DND-41 (cell line): ENCODE measurements around the gene GAA.

Experiments used
- EZH2 ChIP-seq: IDR thresholded peaks from 3 replicates; pipeline ENCODE4 v1.6.1; 2012; ENCODE audit warnings: borderline replicate concordance, low read depth, mild to moderate bottlenecking, moderate library complexity, low read length, inconsistent platforms; ENCODE audit not compliant: severe bottlenecking
- TF ChIP-seq, protein P1 (sequence below): IDR thresholded peaks from 2 replicates; pipeline ENCODE4 v1.5.1; 2012; ENCODE audit warnings: borderline replicate concordance, low read length, moderate library complexity, mild to moderate bottlenecking; ENCODE audit not compliant: poor library complexity, severe bottlenecking; ENCODE audit errors: extremely low read depth

- TF ChIP-seq, protein P1, sequence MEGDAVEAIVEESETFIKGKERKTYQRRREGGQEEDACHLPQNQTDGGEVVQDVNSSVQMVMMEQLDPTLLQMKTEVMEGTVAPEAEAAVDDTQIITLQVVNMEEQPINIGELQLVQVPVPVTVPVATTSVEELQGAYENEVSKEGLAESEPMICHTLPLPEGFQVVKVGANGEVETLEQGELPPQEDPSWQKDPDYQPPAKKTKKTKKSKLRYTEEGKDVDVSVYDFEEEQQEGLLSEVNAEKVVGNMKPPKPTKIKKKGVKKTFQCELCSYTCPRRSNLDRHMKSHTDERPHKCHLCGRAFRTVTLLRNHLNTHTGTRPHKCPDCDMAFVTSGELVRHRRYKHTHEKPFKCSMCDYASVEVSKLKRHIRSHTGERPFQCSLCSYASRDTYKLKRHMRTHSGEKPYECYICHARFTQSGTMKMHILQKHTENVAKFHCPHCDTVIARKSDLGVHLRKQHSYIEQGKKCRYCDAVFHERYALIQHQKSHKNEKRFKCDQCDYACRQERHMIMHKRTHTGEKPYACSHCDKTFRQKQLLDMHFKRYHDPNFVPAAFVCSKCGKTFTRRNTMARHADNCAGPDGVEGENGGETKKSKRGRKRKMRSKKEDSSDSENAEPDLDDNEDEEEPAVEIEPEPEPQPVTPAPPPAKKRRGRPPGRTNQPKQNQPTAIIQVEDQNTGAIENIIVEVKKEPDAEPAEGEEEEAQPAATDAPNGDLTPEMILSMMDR: no peak
- no peak for TF ChIP-seq EZH2
These were observed 20.7 kb downstream of the GAA start for GRCh38 chr17:80122026-80122575.
